Retina (tissue), 1 donor: Measurements from ENCODE around the gene FGL2.
"Not testable (repeated sequence)": the region's sequence is repeated elsewhere in the genome, so short reads cannot be mapped to it uniquely, and the experiment has no call there.

Source experiments
- DNase-seq: peaks from one replicate; pipeline ENCODE4 v3.0.0-alpha.2; 2016

Gene FGL2

DNA sequence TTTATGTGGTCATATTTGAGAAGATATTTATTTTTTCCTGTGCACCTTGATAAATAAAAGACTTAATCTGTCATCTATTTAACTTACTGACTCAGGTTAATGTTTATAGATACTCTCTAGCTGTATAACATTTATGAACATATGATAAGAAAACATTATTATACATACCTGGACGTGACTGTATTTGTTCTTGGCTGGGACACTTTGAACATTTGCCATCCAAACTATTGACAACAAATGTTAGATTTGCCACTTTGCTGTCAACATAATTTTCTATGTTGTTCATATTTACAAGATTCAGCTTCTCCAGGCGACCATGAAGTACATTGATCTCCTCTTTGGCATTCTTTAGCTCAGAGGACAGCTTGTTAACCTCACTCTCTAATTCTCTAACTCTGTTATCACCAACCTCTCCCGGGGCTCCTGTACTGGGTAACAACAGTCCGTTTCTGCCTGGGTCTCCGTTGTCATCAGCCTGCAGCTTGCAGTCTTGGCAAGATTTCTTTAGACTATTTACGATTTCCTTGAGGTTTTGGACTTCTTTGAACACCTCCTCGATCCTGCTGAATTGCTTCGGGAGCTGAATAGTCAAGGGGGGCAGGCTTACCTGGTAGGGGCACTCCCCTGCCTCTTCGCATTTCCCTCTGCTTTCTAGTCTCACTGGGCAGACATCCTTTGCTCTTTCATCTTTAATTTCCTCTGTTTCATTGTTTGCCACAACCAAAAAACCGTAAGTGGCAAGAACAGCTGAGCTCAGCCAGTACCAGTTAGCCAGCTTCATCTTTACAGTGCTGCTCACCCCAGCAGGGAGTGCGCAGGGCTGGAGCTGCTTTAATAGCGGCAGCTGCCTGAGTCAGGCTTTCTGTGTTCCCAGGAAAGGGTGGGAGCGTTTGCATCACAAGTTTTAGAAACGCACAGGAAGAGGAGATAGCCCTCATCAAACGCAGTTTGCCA lies at the start of gene FGL2:
TSS of gene FGL2 (minus strand) at position 807 of the 954 bp plus-strand sequence. CDS start at position 781, 26 bp downstream.
- peak; percentile 57 for DNase-seq

- no peak for DNase-seq
Measured at GRCh38 chr7:77248154-77248553, 48.5 kb upstream of the FGL2 start.

- peak; percentile 8 for DNase-seq
Measured at GRCh38 chr7:77247206-77247850, 47.7 kb upstream of the FGL2 start.

- DNase-seq = no peak
Measured at GRCh38 chr7:77246026-77246640, 46.5 kb upstream of the FGL2 start.

GRCh38 chr7:77245015-77245755 lies 45.6 kb upstream of the FGL2 start:
- no peak for DNase-seq

GRCh38 chr7:77244222-77244934 lies 44.8 kb upstream of the FGL2 start:
- DNase-seq = no peak

DNA sequence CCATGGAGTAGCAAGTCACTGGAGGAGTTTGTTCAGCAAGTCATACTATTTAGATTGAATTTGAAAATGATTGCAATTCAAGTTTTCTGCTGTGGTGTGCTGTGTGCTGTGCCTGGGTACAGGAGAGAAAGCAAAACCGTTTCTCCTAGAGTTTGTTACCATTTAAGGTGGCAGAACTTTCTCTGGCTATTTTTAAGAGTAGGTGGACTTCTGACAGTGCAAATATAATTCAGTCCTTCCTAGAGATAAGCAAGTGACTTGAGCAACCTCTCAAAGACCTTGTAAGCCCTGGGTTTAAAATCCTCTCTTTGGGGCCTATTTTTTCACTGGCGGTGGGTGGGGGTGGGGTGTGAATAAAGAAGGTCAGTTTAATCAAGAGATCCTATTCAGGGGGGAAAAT lies 42.9 kb upstream of the FGL2 start:
- DNase-seq = no peak

DNA sequence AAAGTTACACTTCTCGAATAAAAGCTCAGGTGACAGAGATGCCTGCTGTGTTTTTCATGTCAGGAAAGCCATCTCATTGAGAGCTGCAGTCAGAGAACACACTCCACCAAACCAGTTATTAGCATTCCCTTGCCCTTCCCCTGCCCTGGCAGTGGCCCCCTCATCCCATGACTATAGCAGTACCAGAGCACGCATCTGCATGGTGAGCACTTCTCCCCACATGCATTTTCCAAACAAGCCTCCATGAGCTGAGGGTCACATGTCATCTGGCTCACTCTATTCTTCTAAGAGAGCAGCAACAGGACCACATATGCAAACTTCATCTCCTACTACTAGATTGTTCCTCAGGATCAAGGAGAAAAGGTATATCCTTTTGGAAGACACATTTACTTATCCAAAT lies 42.4 kb upstream of the FGL2 start:
- DNase-seq = no peak

GRCh38 chr7:77239471-77239870 lies 39.9 kb upstream of the FGL2 start:
- no peak for DNase-seq

GRCh38 chr7:77238703-77239136 lies 39.1 kb upstream of the FGL2 start:
- DNase-seq = no peak

- no peak for DNase-seq
Measured at GRCh38 chr7:77235276-77235675, 35.7 kb upstream of the FGL2 start.

GRCh38 chr7:77232467-77232866 lies 32.8 kb upstream of the FGL2 start:
- DNase-seq = no peak

DNA sequence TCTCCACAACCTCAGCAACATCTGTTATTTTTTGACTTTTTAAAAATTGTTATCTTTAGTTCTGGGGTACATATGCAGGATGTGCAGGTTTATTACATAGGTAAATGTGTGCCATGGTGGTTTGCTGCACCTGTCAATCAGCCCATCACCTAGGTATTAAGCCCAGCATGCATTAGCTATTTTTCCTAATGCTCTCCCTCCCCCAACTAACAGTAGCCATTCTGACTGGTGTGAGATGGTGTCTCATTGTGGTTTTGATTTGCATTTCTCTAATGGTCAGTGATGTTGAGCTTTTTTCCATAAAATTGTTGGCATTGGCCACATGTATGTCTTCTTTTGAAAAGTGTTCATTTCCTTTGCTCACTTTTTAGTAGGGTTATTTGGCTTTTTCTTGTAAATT lies 29.2 kb upstream of the FGL2 start:
- DNase-seq = not testable (repeated sequence)

GRCh38 chr7:77226357-77226839 lies 26.8 kb upstream of the FGL2 start:
- no peak for DNase-seq

GRCh38 chr7:77223261-77223660 lies 23.6 kb upstream of the FGL2 start:
- no peak for DNase-seq

DNA sequence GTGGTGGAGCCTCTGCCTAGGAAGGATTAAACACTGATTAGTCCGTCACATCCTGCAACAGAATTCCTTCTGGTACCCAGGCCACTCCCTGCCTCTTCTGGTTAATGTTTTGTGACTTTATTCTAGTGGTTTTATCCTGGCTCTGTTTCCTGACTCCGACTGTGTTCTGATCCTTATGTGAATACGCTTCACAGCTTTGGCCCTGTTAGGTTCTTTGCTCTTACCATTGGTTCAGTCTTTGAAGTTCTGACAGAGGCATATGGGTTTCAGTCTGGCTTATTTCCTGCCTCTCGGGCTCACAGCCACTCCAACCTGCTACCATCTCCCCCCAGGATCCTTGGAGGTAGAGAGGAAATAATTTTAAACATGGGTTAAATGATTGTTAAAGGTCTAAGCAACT lies 23.2 kb upstream of the FGL2 start:
- no peak for DNase-seq

DNA sequence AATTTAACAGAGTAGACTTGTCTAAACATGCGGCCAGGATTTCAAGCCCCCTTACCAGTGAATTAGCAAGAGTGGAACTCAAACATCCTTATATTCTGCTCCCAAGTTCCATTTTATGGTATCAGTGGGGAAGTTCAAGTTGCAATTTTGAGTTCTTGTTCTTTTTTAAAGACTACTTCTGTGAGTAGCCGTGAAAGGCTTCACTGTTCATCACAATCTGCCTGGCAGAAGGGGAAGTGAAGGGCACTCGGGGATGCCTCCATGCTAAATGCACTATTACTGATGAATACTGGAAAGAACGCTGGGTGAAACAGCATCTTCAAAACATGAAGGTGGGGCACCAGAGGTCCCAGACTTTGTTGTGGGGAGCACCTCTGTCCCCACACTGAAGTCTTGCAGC lies 22.4 kb upstream of the FGL2 start:
- DNase-seq = no peak

DNA sequence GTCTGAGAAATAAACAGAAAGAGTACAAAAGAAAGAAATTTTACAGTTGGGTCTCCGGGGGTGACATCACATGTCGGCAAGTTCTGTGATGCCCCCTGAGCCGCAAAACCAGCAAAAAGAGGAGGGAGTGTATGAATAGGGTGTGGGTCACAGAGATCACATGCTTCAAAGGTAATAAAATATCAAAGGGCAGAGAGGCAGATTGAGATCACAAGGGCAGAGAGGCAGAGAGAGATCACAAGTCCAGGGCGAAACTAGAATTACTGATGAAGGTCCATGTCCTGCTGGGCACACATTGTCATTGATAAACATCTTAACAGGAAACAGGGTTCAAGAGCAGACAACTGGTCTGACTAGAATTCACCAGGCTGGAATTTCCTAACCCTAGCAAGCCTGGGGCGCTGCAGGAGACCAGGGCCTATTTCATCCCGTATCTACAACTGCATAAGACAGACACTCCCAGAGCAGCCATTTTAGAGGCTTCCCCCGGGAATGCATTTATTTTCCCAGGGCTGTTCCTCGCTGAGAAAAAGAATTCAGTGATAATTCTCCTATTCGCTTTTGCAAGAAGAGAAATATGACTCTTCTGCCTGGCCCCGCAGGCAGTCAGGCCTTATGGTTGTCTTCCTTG lies 20.2 kb upstream of the FGL2 start:
- not testable (repeated sequence) for DNase-seq

GRCh38 chr7:77217474-77218185 lies 18.0 kb upstream of the FGL2 start:
- DNase-seq = no peak

DNA sequence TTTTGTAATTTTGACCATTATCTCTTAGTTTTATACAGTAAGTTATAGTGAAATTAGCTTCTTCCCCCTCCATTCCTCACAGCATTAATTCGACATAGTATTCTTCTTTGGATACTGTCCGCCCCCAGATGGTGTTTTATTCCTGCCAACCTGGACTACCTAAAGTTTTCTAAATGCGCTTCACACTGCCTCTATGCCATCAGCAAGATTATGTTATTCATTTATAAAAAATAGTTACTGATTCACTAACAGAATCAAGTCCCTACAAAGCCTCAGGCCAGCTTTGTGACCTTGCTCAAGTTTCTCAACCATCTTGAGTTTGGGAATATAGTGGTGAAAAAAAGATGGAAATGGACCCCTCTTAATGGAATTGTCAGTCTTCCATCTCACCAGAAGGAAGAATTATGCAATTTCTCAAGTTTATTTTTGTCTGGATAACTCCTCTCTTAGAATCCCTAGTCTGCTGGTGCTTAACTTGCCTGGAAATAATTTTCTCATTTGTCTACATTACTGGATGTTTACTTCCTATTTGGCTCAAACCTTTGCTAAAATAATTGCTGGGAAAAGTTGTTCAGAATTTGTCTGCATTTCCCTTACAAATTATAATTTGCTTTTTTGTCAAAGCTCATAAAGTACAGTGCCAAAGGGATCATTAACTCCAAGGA lies 16.7 kb upstream of the FGL2 start:
- DNase-seq = no peak
